ENCODE data around the gene MPP7.
A peak's percentile ranks its signal among the peaks of the same experiment; 100 is the strongest.

The MPP7 gene

DNA sequence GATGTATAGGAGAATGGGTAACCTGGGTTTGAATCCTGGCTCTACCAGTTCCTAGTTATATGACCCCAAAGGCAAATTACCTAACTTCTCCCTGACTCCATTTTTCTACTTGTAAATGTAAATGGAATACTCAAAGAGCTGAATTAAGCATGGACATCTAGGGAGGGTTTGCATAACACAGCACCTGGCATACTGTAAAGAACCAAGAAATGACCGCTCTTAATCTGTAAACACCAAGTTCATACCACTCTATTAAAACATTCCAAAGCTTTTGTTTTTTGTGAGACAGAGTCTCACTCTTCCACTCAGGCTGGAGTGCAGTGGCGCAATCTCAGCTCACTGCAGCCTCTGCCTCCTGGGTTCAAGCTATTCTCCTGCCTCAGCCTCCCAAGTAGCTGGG lies 19.6 kb downstream of the MPP7 start:
- H3K4me3 ChIP-seq (ENCODE audit: low read length), result no peak overlapping the region
- DNase-seq (ENCODE audit: low read depth), result no peak
- TF ChIP-seq, protein P1, sequence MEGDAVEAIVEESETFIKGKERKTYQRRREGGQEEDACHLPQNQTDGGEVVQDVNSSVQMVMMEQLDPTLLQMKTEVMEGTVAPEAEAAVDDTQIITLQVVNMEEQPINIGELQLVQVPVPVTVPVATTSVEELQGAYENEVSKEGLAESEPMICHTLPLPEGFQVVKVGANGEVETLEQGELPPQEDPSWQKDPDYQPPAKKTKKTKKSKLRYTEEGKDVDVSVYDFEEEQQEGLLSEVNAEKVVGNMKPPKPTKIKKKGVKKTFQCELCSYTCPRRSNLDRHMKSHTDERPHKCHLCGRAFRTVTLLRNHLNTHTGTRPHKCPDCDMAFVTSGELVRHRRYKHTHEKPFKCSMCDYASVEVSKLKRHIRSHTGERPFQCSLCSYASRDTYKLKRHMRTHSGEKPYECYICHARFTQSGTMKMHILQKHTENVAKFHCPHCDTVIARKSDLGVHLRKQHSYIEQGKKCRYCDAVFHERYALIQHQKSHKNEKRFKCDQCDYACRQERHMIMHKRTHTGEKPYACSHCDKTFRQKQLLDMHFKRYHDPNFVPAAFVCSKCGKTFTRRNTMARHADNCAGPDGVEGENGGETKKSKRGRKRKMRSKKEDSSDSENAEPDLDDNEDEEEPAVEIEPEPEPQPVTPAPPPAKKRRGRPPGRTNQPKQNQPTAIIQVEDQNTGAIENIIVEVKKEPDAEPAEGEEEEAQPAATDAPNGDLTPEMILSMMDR (conservative IDR thresholded peaks at IDR 0.05; ENCODE audit: low read length), result no peak

GRCh38 chr10:28282336-28282735 lies 20.5 kb downstream of the MPP7 start:
- TF ChIP-seq, protein P1 (conservative IDR thresholded peaks at IDR 0.05; ENCODE audit: low read length), result no peak
- H3K4me3 ChIP-seq (ENCODE audit: low read length), result no peak overlapping the region
- no peak for DNase-seq (ENCODE audit: low read depth)

- no peak for DNase-seq (ENCODE audit: low read depth)
- TF ChIP-seq, protein P1 (conservative IDR thresholded peaks at IDR 0.05; ENCODE audit: low read length), result no peak
- no peak overlapping the region for H3K4me3 ChIP-seq (ENCODE audit: low read length)
Measured at GRCh38 chr10:28281726-28282315, 21.0 kb downstream of the MPP7 start.

- TF ChIP-seq, protein P1 (conservative IDR thresholded peaks at IDR 0.05; ENCODE audit: low read length), result no peak
- H3K4me3 ChIP-seq (ENCODE audit: low read length), result no peak overlapping the region
- DNase-seq (ENCODE audit: low read depth), result peak; percentile 46
Measured at GRCh38 chr10:28280652-28281051, 22.2 kb downstream of the MPP7 start.

- H3K4me3 ChIP-seq (ENCODE audit: low read length), result no peak overlapping the region
- TF ChIP-seq, protein P1 (conservative IDR thresholded peaks at IDR 0.05; ENCODE audit: low read length), result no peak; the same call in 1 of the 2 replicates
- DNase-seq (ENCODE audit: low read depth), result no peak
Measured at GRCh38 chr10:28279878-28280277, 23.0 kb downstream of the MPP7 start.

- no peak for DNase-seq (ENCODE audit: low read depth)
- TF ChIP-seq, protein P1 (conservative IDR thresholded peaks at IDR 0.05; ENCODE audit: low read length), result no peak
- no peak overlapping the region for H3K4me3 ChIP-seq (ENCODE audit: low read length)
Measured at GRCh38 chr10:28278842-28279241, 24.0 kb downstream of the MPP7 start.

- no peak overlapping the region for H3K4me3 ChIP-seq (ENCODE audit: low read length)
- no peak for DNase-seq (ENCODE audit: low read depth)
- TF ChIP-seq, protein P1 (conservative IDR thresholded peaks at IDR 0.05; ENCODE audit: low read length), result no peak
Measured at GRCh38 chr10:28276384-28276783, 26.5 kb downstream of the MPP7 start.

Measured in AG10803 (cell line).